ENCODE measurements around the gene XKR3. TPM values are rescaled to one million over a fixed set of nuclear protein-coding genes. Genes with fewer than 3 reads are reported as not detected.
"Not testable (repeated sequence)": the region's sequence is repeated elsewhere in the genome, so short reads cannot be mapped to it uniquely, and the experiment has no call there.

XKR3 gene
- 1.9 and 2.8 TPM in 2 replicates for total RNA-seq (2014; rRNA removed; shearing (Covaris generic))
- polyA plus RNA-seq (2015; cell fraction: cytosol; rRNA removed), result 0.82 and 1.8 TPM in 2 replicates
- polyA plus RNA-seq (2015; cell fraction: nucleus; rRNA removed), result 0.72 and 0.89 TPM in 2 replicates

DNA sequence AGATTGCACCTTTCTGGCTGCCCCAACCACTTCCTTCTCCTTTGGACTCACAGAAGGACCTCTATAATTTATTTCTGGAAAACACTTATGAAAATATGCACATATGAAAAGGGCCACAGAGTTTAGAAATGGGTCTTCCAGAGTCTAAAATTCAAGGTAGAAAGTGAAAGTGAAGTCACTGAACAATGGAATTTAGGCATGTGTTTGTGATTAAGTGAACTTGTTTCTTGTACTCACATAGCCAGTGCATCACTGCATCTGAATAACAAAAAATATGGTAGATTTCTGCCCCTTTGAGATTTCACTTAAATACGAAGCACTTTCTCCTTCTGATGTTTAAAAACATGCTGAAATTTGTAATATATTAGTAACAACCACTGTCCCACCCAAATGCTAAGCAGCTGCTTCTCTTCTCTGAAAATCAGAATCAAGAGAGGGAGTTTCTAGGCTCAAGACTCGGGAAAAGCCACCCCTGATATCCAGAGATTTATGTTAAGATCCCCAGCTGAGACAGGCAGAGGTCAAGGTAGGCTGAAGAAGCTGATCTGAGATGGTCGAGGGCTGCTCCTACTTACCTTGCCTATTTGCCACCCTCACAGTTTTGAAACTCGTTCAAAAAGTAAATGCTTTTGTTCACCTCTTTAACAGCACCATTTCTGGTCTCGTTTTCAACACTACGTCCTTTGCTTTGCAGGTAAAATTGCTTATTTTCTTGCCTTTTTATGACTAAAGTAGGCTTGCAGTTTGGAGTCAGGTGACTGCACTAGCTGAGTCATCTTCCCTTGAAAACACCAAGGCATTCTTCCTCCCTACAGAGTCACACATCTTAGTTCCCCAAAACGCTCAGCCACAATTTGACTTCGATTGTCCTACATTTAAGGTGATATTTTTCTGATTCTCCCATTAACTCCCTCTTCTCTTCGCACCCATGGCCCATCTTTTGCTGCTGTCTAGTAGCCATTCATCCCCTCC is at the start of gene XKR3:
TSS of gene XKR3 (minus strand) at position 696 of the 972 bp plus-strand sequence. CDS start 17,338 bp downstream, outside the sequence.
- DNase-seq (ENCODE audit: low read depth, low spot score), result peak; percentile 61
- in situ Hi-C loops (cut with HindIII; ENCODE audit: low pct_unique_long_range_greater_than_20kb, low sequenced_read_pairs), result no loop called here

GRCh38 chr22:16869640-16870039 is 44.4 kb upstream of the XKR3 start:
- DNase-seq (ENCODE audit: low read depth, low spot score); in situ Hi-C loops (cut with HindIII; ENCODE audit: low pct_unique_long_range_greater_than_20kb, low sequenced_read_pairs): not testable (repeated sequence)

- in situ Hi-C loops (cut with HindIII; ENCODE audit: low pct_unique_long_range_greater_than_20kb, low sequenced_read_pairs), result no loop called here
- DNase-seq (ENCODE audit: low read depth, low spot score), result no peak
Measured at GRCh38 chr22:16866167-16866566, 41.0 kb upstream of the XKR3 start.

DNA sequence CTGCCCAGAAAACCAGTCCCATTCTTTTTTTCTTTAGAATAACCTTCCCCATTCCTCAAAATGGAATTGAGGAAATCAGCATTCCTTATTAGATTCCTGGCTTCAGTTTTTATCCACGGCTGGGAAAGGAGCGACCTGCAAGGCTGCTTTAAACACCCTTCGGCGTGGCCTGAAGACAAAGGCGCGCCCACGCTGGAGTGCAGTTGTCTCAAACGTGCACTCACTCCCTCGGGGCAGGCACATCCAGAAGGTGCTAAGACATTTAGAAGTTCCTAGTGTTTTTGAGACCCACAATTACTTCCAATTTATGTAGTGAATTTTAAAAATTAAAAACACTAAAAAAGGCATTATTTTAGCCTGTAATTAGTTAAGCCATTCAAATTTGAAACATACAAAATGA is 31.6 kb upstream of the XKR3 start:
- in situ Hi-C loops (cut with HindIII; ENCODE audit: low pct_unique_long_range_greater_than_20kb, low sequenced_read_pairs); DNase-seq (ENCODE audit: low read depth, low spot score): not testable (repeated sequence)

- in situ Hi-C loops (cut with HindIII; ENCODE audit: low pct_unique_long_range_greater_than_20kb, low sequenced_read_pairs), result no loop called here
- no peak for DNase-seq (ENCODE audit: low read depth, low spot score)
Measured at GRCh38 chr22:16854631-16855030, 29.4 kb upstream of the XKR3 start.

GRCh38 chr22:16851268-16851996 is 26.2 kb upstream of the XKR3 start:
- peak; percentile 46 for DNase-seq (ENCODE audit: low read depth, low spot score)
- in situ Hi-C loops (cut with HindIII; ENCODE audit: low pct_unique_long_range_greater_than_20kb, low sequenced_read_pairs), result not testable (repeated sequence)

DNA sequence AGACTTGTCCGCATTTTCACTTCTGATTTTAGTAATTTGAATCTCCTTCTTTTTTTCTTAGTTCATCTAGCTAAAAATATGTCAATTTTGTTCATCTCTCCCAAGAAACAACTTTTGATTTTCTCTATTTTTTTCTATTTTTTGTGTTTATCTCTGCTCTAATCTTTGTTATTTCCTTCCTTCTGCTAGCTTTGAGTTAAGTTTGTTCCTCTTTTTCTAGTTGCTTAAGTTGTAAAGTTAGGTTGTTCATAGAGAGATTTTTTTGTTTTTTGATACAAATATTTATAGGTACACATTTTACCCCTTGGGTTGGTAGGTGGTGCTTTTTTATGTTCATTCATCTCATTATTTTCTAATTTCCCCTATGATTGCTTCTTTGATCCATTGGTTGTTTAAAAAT is 22.1 kb upstream of the XKR3 start:
- DNase-seq (ENCODE audit: low read depth, low spot score), result no peak
- in situ Hi-C loops (cut with HindIII; ENCODE audit: low pct_unique_long_range_greater_than_20kb, low sequenced_read_pairs), result no loop called here

DNA sequence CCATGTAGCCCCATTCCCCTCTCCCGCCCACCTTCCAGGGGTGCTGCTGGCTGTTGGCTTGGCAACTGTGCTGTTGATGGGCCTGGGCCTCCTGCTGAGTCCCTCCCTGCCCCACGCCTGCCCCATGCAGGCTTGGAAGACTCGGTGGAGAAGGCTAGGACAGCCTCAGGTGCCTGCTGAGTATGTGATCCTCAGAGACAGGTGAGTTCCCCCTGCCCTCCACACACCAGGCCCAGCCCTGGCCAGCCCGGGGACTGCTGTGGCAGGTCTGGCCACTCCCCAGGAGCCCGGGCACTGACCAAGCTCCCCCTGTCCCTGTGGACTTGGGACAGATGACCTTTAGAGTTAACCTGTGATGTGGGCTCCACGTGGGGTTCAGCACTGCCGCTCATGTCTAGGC is 20.7 kb upstream of the XKR3 start:
- no peak for DNase-seq (ENCODE audit: low read depth, low spot score)
- in situ Hi-C loops (cut with HindIII; ENCODE audit: low pct_unique_long_range_greater_than_20kb, low sequenced_read_pairs), result no loop called here

- in situ Hi-C loops (cut with HindIII; ENCODE audit: low pct_unique_long_range_greater_than_20kb, low sequenced_read_pairs), result no loop called here
- no peak for DNase-seq (ENCODE audit: low read depth, low spot score)
Measured at GRCh38 chr22:16845465-16845864, 20.3 kb upstream of the XKR3 start.

GRCh38 chr22:16844529-16844928 is 19.3 kb upstream of the XKR3 start:
- in situ Hi-C loops (cut with HindIII; ENCODE audit: low pct_unique_long_range_greater_than_20kb, low sequenced_read_pairs), result no loop called here
- no peak for DNase-seq (ENCODE audit: low read depth, low spot score)

DNA sequence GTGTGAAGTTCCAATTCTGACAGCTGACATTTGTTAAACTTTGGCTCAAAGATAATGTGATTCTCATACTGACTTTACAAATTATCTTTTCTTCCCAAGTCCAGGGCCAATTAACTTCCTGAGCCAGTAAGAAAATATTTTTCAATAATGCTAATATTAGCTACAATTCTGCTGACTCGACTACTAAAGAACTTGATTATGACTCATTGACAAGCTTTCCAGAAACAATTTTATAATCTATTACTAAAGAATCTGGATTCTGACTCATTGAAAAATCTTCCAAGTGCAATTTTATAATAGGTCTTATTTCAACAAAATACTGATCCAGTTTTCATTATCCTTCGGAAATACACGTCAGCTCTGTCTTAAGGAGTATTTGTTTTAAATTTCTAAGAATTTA is 12.9 kb upstream of the XKR3 start:
- in situ Hi-C loops (cut with HindIII; ENCODE audit: low pct_unique_long_range_greater_than_20kb, low sequenced_read_pairs), result no loop called here

GRCh38 chr22:16834971-16835370 is 9.8 kb upstream of the XKR3 start:
- in situ Hi-C loops (cut with HindIII; ENCODE audit: low pct_unique_long_range_greater_than_20kb, low sequenced_read_pairs), result no loop called here

More for the DNA sequence above, 12.9 kb upstream of the XKR3 start:
- no peak for DNase-seq (ENCODE audit: low read depth, low spot score)

GRCh38 chr22:16831257-16831656 is 6.0 kb upstream of the XKR3 start:
- in situ Hi-C loops (cut with HindIII; ENCODE audit: low pct_unique_long_range_greater_than_20kb, low sequenced_read_pairs), result no loop called here

More at GRCh38 chr22:16834971-16835370, 9.8 kb upstream of the XKR3 start:
- DNase-seq (ENCODE audit: low read depth, low spot score), result no peak

GRCh38 chr22:16829985-16830384 is 4.8 kb upstream of the XKR3 start:
- in situ Hi-C loops (cut with HindIII; ENCODE audit: low pct_unique_long_range_greater_than_20kb, low sequenced_read_pairs), result no loop called here
- no peak for DNase-seq (ENCODE audit: low read depth, low spot score)

More at GRCh38 chr22:16831257-16831656, 6.0 kb upstream of the XKR3 start:
- no peak for DNase-seq (ENCODE audit: low read depth, low spot score)

- in situ Hi-C loops (cut with HindIII; ENCODE audit: low pct_unique_long_range_greater_than_20kb, low sequenced_read_pairs), result no loop called here
Measured at GRCh38 chr22:16828876-16829275, 3.7 kb upstream of the XKR3 start.

DNA sequence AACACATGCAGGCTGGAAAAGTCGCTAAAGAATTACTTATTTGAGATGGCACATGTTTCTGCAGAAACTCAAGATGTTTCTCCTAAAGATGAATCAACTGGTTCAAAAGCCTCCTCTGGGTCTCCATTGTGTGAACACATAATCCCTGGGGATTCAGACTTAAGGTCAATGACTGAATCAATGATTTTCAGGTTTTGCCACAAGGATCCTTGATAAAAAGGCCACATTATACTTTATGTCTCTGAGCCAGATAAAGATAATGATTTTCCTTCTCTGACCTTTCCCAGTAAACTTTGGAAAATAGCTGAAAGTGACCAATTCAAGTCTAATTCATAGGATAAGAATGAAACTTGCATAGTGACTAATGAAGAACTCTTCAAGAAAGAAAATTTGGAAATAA is 2.3 kb upstream of the XKR3 start:
- in situ Hi-C loops (cut with HindIII; ENCODE audit: low pct_unique_long_range_greater_than_20kb, low sequenced_read_pairs), result no loop called here
- DNase-seq (ENCODE audit: low read depth, low spot score), result peak; percentile 97

More at GRCh38 chr22:16828876-16829275, 3.7 kb upstream of the XKR3 start:
- DNase-seq (ENCODE audit: low read depth, low spot score), result no peak

- no peak for DNase-seq (ENCODE audit: low read depth, low spot score)
- in situ Hi-C loops (cut with HindIII; ENCODE audit: low pct_unique_long_range_greater_than_20kb, low sequenced_read_pairs), result no loop called here
Measured at GRCh38 chr22:16819249-16819648, 6.0 kb downstream of the XKR3 start.

DNA sequence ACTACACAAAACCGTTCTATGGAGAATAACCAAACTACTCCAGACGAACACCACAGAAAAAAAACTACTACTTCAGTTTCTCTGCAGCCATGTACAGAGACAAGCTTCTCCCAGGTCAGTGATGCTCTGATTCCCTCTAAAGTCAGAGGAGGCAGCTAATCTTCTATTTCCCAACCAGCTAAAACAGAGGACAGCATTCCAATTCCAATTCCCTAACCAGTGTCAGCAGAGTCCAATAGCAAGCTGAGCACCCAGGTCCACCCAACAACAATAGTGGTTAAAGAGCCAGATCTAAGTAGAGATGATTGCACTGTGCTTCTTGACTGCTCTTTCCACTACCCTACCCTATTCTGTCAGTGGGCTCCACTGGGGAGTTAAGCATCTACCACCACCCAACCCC is 6.7 kb downstream of the XKR3 start:
- DNase-seq (ENCODE audit: low read depth, low spot score), result no peak
- in situ Hi-C loops (cut with HindIII; ENCODE audit: low pct_unique_long_range_greater_than_20kb, low sequenced_read_pairs), result no loop called here
